Tibial nerve (tissue), 4 donors: Measurements from ENCODE around the gene RASAL1.

ENCODE experiments used
- EP300 ChIP-seq, 2 donors: sonication (generic); formaldehyde crosslinking; IDR thresholded peaks; one replicate each; pipeline ENCODE4 v1.6.1; 2017; ENCODE audit warnings: antibody characterized with exemption in 2 of 2, mild to moderate bottlenecking in 1 of 2
- TF ChIP-seq, protein P1 (sequence below), 5 experiments: fragments of 200-600 bp in 3 of 5; fragments of 450-650 bp in 2 of 5; sonication (generic) in 3 of 5; IDR thresholded peaks; one replicate each; pipeline ENCODE4 v1.5.1; 2016 to 2019; ENCODE audit warnings: antibody characterized with exemption in 5 of 5, mild to moderate bottlenecking in 3 of 5, moderate library complexity in 2 of 5

DNA sequence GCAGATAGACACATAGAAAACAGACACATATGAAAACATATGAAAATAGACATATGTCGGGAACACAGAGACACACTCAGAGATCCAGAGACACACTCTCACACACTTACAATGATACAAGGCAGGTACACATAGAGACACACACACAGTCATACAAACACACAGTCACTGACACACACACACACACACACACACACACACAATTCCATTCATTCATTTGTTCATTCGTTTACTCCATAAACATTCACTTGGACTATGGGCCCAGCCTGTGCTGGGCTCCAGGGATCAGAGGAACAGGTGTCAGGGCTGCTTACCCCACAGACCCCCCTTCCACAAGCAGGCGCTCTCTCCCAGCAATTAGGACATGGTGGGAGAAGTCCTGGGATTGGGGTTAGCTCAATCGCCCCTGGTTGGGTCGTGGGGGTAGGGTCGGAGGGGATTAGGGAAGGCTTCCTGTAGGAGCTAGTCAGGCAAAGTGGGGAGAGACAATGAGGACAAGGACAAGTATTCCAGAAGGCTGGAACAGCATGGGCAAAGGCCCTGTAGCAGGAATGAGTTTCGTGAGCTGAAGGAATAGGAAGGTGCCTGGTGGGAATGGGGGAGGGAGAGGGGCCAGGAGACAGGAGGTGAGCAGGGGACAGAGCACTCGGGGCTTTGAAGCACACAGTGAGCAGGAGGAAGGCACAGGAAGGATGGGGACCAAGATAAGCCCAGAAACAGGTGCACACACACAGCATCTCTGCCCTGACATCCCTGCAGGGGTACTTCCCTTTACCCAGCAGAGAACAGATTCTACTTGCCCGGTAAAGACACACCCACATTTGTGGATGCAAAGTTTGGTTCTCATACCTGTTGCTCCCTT is 6.5 kb downstream of the RASAL1 start:
- TF ChIP-seq, protein P1, sequence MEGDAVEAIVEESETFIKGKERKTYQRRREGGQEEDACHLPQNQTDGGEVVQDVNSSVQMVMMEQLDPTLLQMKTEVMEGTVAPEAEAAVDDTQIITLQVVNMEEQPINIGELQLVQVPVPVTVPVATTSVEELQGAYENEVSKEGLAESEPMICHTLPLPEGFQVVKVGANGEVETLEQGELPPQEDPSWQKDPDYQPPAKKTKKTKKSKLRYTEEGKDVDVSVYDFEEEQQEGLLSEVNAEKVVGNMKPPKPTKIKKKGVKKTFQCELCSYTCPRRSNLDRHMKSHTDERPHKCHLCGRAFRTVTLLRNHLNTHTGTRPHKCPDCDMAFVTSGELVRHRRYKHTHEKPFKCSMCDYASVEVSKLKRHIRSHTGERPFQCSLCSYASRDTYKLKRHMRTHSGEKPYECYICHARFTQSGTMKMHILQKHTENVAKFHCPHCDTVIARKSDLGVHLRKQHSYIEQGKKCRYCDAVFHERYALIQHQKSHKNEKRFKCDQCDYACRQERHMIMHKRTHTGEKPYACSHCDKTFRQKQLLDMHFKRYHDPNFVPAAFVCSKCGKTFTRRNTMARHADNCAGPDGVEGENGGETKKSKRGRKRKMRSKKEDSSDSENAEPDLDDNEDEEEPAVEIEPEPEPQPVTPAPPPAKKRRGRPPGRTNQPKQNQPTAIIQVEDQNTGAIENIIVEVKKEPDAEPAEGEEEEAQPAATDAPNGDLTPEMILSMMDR (IDR thresholded peaks at IDR 0.05) = no peak
- no peak for TF ChIP-seq EP300 (IDR thresholded peaks at IDR 0.05)
